Keratinocyte (primary cell): ENCODE results near the gene NBPF1.

ENCODE experiments used
- EZH2 ChIP-seq: IDR thresholded peaks from one replicate; pipeline ENCODE4 v1.6.1; 2012; ENCODE audit warnings: inconsistent platforms, mild to moderate bottlenecking, low read length, moderate library complexity
- TF ChIP-seq, protein P1 (sequence below), 3 experiments: IDR thresholded peaks in 1 of 3; conservative IDR thresholded peaks in 1 of 3; optimal IDR thresholded peaks in 1 of 3; 2 replicates in 2 of 3; 3 replicates in 1 of 3; pipeline versions ENCODE3 to v1.5.1; 2011; ENCODE audit warnings: low read length in 3 of 3, mild to moderate bottlenecking in 3 of 3, moderate library complexity in 2 of 3, control low read depth in 1 of 3, inconsistent platforms in 1 of 3; ENCODE audit not compliant: insufficient read depth in 2 of 3; ENCODE audit errors: extremely low read depth in 1 of 3

DNA sequence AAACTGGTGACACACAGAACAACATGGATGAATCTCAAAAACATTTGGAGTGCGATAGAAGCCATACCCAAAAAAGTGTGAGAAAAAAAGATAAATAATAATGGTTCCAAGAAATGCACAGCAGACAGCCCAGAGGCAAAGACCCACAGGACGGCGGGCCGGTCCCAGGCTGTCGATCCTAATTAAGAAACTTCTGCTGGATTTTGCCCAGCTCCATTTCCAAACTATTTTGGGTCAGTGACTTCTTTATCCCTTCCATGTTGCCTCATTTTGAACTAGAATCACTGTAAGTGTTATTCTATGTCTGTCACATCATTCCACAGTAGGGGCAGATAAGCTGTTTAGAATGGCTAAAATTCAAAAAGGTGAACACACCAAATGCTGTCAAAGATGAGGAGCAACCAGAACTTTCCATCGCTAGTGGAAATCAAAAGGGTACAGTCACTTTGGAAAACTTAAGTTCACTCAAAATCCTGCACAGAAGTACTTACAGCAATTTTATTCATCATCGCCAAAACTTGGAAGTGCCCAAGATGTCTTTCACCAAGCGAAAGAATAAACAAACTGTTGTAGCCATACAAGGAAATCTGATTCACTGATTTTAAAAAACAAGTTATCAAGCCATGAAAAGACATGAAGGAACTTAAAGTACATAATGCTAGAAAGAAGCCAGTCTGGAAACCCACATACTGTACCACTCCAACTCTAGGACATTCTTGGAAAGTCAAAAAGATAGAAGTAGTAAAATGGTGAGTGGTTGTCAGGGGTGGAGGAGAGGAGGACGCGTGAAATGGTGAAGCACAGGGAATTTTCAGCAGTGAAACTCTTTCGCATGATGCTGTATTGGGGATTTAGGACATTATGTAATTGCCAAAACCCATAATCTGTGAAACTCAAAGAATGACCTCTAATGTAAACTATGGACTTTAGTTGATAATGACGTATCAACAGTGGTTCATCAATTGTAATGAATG lies 7.5 kb downstream of the NBPF1 start:
- TF ChIP-seq, protein P1, sequence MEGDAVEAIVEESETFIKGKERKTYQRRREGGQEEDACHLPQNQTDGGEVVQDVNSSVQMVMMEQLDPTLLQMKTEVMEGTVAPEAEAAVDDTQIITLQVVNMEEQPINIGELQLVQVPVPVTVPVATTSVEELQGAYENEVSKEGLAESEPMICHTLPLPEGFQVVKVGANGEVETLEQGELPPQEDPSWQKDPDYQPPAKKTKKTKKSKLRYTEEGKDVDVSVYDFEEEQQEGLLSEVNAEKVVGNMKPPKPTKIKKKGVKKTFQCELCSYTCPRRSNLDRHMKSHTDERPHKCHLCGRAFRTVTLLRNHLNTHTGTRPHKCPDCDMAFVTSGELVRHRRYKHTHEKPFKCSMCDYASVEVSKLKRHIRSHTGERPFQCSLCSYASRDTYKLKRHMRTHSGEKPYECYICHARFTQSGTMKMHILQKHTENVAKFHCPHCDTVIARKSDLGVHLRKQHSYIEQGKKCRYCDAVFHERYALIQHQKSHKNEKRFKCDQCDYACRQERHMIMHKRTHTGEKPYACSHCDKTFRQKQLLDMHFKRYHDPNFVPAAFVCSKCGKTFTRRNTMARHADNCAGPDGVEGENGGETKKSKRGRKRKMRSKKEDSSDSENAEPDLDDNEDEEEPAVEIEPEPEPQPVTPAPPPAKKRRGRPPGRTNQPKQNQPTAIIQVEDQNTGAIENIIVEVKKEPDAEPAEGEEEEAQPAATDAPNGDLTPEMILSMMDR (optimal IDR thresholded peaks at IDR 0.05 in 1 of 3, IDR thresholded peaks at IDR 0.05 in 1 of 3, conservative IDR thresholded peaks at IDR 0.05 in 1 of 3; ENCODE audit: extremely low read depth in 1 of 3, insufficient read depth in 2 of 3, low read length in 3 of 3): no peak
- no peak for TF ChIP-seq EZH2
